Body of pancreas (tissue), 4 donors: ENCODE measurements around the gene EXOC2.

ENCODE experiments used
- POLR2A ChIP-seq, 3 donors: fragments of 450-650 bp; IDR thresholded peaks; one replicate each; pipeline ENCODE4 v1.6.1; 2016; ENCODE audit warnings: antibody characterized with exemption in 3 of 3, mild to moderate bottlenecking in 2 of 3
- TF ChIP-seq, protein P1 (sequence below), 7 experiments: fragments of 450-650 bp in 4 of 7; fragments of 200-600 bp in 3 of 7; sonication (generic) in 3 of 7; IDR thresholded peaks; one replicate each; pipeline ENCODE4 v1.5.1; 2016 to 2019; ENCODE audit warnings: antibody characterized with exemption in 7 of 7

DNA sequence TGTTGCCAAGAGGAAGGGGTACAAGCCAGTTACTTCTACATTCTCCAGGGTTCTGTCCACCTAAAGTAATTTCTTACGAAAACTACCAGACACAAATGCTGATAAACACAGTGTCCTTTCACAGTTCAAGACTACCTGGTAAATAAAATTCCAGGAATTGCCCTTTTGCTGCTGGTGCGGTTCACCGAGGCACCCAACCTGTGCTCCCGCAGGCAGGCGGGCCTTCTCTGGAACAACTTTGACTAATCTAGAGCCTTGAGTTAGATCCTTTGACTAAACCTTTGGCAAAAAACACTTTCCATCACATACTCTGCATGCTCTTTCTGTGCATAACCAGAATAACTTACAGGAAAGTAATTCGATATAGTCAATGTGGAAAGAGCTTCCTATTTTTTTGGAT, 143.0 kb downstream of the EXOC2 start:
- TF ChIP-seq, protein P1, sequence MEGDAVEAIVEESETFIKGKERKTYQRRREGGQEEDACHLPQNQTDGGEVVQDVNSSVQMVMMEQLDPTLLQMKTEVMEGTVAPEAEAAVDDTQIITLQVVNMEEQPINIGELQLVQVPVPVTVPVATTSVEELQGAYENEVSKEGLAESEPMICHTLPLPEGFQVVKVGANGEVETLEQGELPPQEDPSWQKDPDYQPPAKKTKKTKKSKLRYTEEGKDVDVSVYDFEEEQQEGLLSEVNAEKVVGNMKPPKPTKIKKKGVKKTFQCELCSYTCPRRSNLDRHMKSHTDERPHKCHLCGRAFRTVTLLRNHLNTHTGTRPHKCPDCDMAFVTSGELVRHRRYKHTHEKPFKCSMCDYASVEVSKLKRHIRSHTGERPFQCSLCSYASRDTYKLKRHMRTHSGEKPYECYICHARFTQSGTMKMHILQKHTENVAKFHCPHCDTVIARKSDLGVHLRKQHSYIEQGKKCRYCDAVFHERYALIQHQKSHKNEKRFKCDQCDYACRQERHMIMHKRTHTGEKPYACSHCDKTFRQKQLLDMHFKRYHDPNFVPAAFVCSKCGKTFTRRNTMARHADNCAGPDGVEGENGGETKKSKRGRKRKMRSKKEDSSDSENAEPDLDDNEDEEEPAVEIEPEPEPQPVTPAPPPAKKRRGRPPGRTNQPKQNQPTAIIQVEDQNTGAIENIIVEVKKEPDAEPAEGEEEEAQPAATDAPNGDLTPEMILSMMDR (IDR thresholded peaks at IDR 0.05), result no peak
- no peak for TF ChIP-seq POLR2A (IDR thresholded peaks at IDR 0.05)
